Panc1 (cell line): ENCODE results near the gene WFDC5.

ENCODE experiments used
- CTCF ChIP-seq: fragments of 450-650 bp; IDR thresholded peaks from 2 replicates; pipeline ENCODE4 v1.5.1; 2017; ENCODE audit warnings: mild to moderate bottlenecking
- SIN3A ChIP-seq: IDR thresholded peaks from 2 replicates; pipeline ENCODE4 v1.6.1; 2012; ENCODE audit warnings: low read depth, mild to moderate bottlenecking, low read length, moderate library complexity, borderline replicate concordance; ENCODE audit not compliant: insufficient read depth
- TCF7L2 ChIP-seq: IDR thresholded peaks from 2 replicates; pipeline ENCODE4 v1.6.1; 2011; ENCODE audit warnings: mild to moderate bottlenecking, low read depth, low read length, inconsistent platforms

GRCh38 chr20:45067558-45067957, 47.4 kb downstream of the WFDC5 start:
- no peak for TF ChIP-seq TCF7L2
- no peak for TF ChIP-seq CTCF
- no peak for TF ChIP-seq SIN3A
